Left ventricle myocardium superior (tissue), 1 donor: Measurements from ENCODE around the gene PRR35. TPM values are rescaled to one million over a fixed set of nuclear protein-coding genes. Genes with fewer than 3 reads are reported as not detected.

Experiments
- ATAC-seq: fragments of 200-7000 bp; cut with Tn5 transposase; one replicate; pipeline ENCODE4 v1.9.1; 2020; ENCODE audit warnings: mild to moderate bottlenecking, moderate library complexity
- DNase-seq: peaks from one replicate; pipeline ENCODE4 v3.0.0-alpha.2; 2020
- intact Hi-C: fragments of 100-400 bp; cut with micrococcal nuclease; formaldehyde crosslinking; loops from one replicate; pipeline ENCODE4 v1.11.0; 2022
- total RNA-seq: library from RNA; stranded (reverse); fragmentation: NEBNext Ultra II Directional; extraction: Animal tissue kit (Norgen Biotek cat#: 25700); gene quantifications from one replicate; pipeline ENCODE4 v1.2.1, GENCODE V29; 2021
- donor health status: DM: no; HTN: yes; CAD: no; lungs with severe emphysema.

Gene PRR35
- total RNA-seq, 1 donor from 2014 or later = not detected

GRCh38 chr16:559411-560203, 587 bp upstream of the PRR35 start:
- ATAC-seq = no peak
- no peak for DNase-seq
- intact Hi-C loops = no loop called here

DNA sequence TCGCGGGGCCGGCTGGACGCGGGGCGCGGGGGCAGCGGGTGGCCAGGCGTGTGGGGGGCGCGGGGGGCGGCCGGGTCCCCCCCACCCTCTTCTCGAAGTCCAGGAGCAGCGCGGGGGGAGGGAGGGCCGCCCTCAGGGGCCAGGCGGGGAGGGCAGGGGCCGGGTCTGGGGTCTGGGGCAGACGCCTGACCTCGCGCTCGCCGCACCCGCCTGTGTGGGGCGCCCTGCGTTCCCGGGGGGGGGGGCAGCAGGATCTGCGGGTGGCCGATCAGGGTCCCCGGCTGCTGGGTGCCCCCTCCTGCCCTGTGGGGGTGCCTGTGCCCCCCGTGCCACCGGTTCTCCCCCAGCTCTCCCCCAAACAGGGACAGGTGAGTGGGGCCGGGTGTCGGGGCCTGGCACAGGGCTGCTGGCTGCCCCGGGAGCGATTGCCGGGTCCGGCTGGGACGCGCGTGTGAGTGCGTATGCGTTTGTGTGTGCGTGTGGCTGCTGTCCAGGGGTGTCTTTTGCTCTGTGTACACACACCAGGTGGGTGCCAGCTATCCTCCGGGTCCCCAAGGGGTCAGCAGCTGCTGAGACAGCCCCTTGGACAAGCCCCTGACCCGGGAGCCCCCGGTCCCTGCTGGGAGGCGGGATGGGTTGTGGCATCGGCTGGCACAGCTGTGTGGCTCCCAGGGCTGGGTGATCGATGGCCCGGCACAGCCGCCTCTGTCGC, 663 bp downstream of the PRR35 start:
- intact Hi-C loops = no loop called here
- no peak for DNase-seq
- ATAC-seq = no peak

GRCh38 chr16:561413-561794, 1.2 kb downstream of the PRR35 start:
- intact Hi-C loops = no loop called here
- ATAC-seq (no peak), DNase-seq (no peak)

DNA sequence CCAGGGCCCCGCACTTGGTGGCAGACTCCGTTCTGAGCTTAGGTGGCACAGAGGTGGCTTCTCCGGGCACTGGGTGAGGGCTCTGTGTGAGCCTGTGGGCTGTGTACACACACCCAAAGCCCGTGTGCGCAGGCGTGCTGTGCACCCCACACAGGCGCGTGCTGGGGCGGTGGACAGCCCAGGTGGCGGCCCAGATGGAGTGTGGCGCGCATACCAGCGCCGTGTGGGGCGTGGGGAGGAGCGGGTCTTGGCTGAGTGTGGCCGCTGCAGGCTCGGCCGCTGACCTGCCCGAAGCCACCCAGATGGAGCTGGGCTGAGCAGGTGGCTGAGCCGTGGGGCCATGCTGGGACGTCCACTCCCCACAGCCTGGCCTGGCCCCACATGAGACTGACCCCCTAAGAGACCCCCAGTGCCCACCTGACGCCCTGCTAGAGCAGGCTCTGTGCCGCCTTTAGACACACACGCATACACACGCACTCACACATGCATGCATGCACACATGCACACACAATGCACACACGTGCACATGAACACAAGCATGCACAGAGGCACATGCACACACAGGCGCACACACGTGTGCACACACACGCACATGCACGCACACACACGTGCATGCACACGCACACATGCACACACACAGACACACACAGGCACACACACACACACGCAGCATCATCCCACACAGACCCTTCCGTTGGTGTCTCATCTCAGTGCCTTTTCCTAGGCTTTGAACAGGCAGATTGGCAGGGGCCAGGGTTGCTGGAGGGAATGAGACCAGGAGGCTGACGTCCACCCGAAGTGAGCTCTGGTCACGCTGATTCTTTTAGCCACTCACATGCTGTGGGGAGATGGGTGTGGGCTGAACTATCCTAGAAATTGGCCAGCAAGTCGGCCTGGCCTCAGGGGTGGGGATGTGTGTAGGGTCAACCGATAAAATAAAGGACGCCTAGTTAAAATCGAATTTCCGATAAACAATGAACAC, 2.1 kb downstream of the PRR35 start:
- ATAC-seq (no peak), DNase-seq (no peak)
- intact Hi-C loops = no loop called here

- DNase-seq = no peak
- intact Hi-C loops = no loop called here
- ATAC-seq = no peak
Observed at GRCh38 chr16:563072-563644, 3.0 kb downstream of the PRR35 start.

DNA sequence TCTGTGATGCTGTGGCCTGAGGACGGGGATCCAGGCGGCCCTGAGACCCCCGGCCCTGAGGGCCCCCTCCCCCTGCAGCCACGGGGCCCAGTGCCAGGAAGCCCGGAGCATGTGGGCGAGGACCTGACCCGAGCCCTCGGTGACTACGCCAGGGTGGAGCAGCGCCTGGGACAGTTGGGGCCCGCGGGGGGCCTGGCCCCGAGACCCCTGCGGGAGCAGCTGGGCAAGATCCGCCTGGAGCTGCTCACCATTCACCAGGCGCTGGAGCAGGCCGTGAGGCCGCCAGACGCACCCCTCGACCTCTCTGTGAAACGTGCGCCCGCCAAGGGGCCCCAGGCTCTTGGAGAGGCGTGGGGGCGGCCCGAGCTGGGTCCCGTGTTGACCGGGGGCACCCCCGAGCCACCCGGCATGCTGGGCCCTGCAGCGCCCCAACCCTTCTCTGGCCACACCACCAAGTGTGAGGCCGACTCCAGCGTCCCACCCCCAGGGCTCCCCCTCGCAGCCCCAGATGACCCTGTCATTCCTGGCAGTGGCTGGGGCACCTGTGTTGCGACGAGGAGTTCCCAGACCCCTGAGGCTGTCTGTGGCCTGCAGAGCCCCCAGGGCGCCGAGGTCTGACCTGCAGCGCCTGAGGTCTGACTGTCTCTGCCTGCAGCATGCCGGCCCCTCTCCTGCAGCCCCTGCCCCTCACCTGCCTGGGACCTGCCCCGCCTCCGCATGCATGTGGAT, 4.7 kb downstream of the PRR35 start:
- DNase-seq (no peak), ATAC-seq (no peak)
- intact Hi-C loops = no loop called here

DNA sequence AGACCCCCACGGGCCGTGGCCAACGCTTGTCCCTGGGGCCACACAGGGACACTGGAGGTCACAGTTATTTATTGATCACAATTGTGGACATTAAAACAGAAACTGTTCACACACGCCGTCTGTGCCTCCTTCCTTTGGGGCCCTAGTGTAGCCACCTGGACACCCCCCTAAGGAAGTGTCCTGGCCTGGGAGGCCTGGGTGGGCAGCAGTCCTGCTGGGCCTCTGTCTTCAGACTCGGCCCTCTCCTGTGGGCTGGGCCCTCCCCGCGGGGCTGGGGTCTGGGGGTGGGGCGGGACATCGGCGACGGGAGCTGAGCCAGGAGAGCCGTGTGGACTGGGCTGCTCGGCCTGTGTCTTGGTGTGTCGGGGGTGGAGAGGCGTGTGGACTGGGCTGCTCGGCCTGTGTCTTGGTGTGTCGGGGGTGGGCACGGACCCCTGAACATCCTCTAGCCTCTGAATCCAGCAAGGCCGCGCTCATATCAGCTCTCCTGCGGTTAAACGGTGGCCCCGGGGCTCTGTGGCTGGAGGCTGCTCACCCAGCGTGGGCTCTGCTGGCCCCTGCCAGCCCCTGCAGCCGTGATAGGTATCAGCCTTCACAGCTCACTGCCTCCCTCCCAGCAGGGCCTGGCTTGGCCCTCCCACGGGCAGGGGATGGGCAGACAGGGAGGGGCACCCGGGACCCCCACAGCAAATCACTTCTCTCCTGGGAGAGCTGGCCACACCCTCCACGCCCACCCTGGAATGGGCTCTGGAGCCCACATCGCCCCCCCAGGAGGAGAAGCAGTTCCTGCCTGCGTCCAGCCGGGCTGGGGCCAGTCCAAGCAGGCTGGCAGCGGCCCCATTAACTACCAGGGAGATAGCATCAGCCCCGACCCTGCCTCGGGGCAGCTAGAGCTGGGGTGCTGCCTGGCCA, 5.5 kb downstream of the PRR35 start:
- no peak for DNase-seq
- intact Hi-C loops = no loop called here

GRCh38 chr16:566475-567372, 6.5 kb downstream of the PRR35 start, which contains the start of gene NHLRC4:
NHLRC4 (plus strand) TSS chr16:567005; CDS start chr16:568048, 1,043 bp downstream.
- DNase-seq (peak; percentile 83), ATAC-seq (peak; percentile 69)
- intact Hi-C loops = no loop called here

More for the DNA sequence above, 5.5 kb downstream of the PRR35 start:
- ATAC-seq = no peak

GRCh38 chr16:567373-568256, 7.4 kb downstream of the PRR35 start:
- DNase-seq (no peak), ATAC-seq (no peak)
- intact Hi-C loops = no loop called here

DNA sequence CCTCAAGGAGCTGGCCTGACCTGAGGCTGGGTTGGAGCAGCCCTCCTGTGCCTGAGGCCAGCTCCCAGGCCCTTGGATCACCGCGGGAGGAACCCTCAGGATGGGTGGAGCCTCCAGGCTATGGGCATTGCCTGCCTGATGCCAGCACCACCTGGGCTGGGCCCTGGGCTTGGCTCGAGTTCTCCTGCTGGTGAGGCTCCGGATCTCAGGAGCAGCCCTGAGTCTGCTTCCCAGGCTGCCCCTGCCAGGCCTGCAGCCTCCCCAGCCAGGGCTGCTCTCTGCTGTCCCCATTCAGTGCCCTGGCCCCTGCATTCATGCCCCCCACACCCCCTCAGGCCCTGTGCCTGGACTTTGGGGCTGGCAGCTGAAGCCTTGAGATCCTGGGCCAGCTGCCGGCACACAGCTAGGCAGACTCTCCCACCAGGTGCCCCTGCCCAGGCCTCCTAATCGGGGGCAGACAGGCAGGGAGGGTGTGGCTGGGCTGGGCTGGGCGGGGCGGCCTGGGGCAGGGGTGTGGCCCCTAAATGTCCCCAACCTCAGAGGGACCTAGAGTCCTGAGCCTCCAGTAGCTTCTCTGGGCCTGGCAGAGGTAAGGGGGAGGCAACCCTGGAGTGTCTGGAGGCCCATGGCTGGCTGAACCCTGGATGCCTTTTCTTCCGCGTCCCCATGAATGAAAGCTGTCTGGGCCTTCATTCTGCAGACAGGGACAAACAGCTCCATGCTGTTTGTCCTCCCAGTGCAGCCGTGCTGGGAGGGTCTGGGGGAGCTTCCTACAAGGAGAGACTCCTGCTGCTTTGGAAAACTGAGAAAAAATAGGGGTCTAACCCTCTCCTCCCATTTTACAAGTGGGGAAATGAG, 8.4 kb downstream of the PRR35 start:
- intact Hi-C loops = no loop called here
- no peak for DNase-seq
- ATAC-seq = no peak

- ATAC-seq (peak; percentile 67), DNase-seq (peak; percentile 76)
- intact Hi-C loops = no loop called here
Observed at GRCh38 chr16:569445-570254, 9.5 kb downstream of the PRR35 start, which contains the start of gene PIGQ. PIGQ (plus strand) TSS chr16:569968; CDS start chr16:574075, 4,107 bp downstream.

GRCh38 chr16:572865-573650, 12.9 kb downstream of the PRR35 start:
- DNase-seq = no peak
- intact Hi-C loops = no loop called here
- no peak for ATAC-seq
